Esophagus muscularis mucosa (tissue), 4 donors: ENCODE results near the gene ASTN2. TPM values are rescaled to one million over a fixed set of nuclear protein-coding genes. Genes with fewer than 3 reads are reported as not detected.

Experiments used
- DNase-seq: peaks from one replicate; pipeline ENCODE4 v3.0.0-alpha.2; 2017; ENCODE audit errors: extremely low spot score
- H3K27ac ChIP-seq, 4 donors: fragments of 200-600 bp; sonication (generic); replicated peaks in 1 of 4; 1 replicate in 3 of 4; 2 replicates in 1 of 4; pipeline ENCODE4 v1.5.1; 2016 to 2019; ENCODE audit warnings: mild to moderate bottlenecking in 1 of 4
- H3K27me3 ChIP-seq, 4 donors: fragments of 200-600 bp; sonication (generic); one replicate each; pipeline versions ENCODE4 v1.5.1 to v1.6.0; 2016 to 2019
- H3K36me3 ChIP-seq, 4 donors: fragments of 200-600 bp; sonication (generic); one replicate each; pipeline ENCODE4 v1.5.1; 2016 to 2019
- H3K4me1 ChIP-seq, 4 donors: fragments of 200-600 bp; sonication (generic); one replicate each; pipeline ENCODE4 v1.5.1; 2016 to 2019
- H3K4me3 ChIP-seq, 4 donors: fragments of 200-600 bp; sonication (generic); 1 replicate in 2 of 4; 2 replicates in 2 of 4; pipeline ENCODE4 v1.5.1; 2016 to 2019; ENCODE audit warnings: mild to moderate bottlenecking in 4 of 4, moderate library complexity in 1 of 4
- H3K9me3 ChIP-seq, 4 donors: fragments of 200-600 bp; sonication (generic); 1 replicate in 3 of 4; 2 replicates in 1 of 4; pipeline ENCODE4 v1.5.1; 2016 to 2019
- EP300 ChIP-seq: sonication (generic); formaldehyde crosslinking; IDR thresholded peaks from one replicate; pipeline ENCODE4 v1.6.1; 2017; ENCODE audit warnings: antibody characterized with exemption
- POLR2A ChIP-seq: fragments of 450-650 bp; IDR thresholded peaks from one replicate; pipeline ENCODE4 v1.6.1; 2017; ENCODE audit warnings: antibody characterized with exemption, moderate library complexity, mild to moderate bottlenecking, low read depth
- POLR2AphosphoS5 ChIP-seq, 2 donors: sonication (generic); formaldehyde crosslinking; IDR thresholded peaks; one replicate each; pipeline ENCODE4 v1.6.1; 2017; ENCODE audit warnings: antibody characterized with exemption in 2 of 2
- WGBS: methylation state at CpG from one replicate; pipeline ENCODE4 v1.1.5; 2018; 5-methylcytosine and 5-hydroxymethylcytosine counted together
- intact Hi-C: fragments of 100-400 bp; cut with DNase I; formaldehyde crosslinking; loops from one replicate; pipeline ENCODE4 v1.15.1; 2023
- total RNA-seq, 4 donors: library from RNA; depleted of rRNA; stranded (reverse); fragments of >200 nt; gene quantifications; one replicate each; pipeline versions ENCODE4 v1.1.0 to v1.2.1, GENCODE V29; 2016
- TF ChIP-seq, protein P1 (sequence below), 3 experiments: fragments of 200-600 bp in 2 of 3; fragments of 450-650 bp in 1 of 3; sonication (generic) in 2 of 3; IDR thresholded peaks; one replicate each; pipeline ENCODE4 v1.5.1; 2017 to 2019; ENCODE audit warnings: antibody characterized with exemption in 3 of 3, mild to moderate bottlenecking in 2 of 3, moderate library complexity in 1 of 3

The ASTN2 gene, protein sequence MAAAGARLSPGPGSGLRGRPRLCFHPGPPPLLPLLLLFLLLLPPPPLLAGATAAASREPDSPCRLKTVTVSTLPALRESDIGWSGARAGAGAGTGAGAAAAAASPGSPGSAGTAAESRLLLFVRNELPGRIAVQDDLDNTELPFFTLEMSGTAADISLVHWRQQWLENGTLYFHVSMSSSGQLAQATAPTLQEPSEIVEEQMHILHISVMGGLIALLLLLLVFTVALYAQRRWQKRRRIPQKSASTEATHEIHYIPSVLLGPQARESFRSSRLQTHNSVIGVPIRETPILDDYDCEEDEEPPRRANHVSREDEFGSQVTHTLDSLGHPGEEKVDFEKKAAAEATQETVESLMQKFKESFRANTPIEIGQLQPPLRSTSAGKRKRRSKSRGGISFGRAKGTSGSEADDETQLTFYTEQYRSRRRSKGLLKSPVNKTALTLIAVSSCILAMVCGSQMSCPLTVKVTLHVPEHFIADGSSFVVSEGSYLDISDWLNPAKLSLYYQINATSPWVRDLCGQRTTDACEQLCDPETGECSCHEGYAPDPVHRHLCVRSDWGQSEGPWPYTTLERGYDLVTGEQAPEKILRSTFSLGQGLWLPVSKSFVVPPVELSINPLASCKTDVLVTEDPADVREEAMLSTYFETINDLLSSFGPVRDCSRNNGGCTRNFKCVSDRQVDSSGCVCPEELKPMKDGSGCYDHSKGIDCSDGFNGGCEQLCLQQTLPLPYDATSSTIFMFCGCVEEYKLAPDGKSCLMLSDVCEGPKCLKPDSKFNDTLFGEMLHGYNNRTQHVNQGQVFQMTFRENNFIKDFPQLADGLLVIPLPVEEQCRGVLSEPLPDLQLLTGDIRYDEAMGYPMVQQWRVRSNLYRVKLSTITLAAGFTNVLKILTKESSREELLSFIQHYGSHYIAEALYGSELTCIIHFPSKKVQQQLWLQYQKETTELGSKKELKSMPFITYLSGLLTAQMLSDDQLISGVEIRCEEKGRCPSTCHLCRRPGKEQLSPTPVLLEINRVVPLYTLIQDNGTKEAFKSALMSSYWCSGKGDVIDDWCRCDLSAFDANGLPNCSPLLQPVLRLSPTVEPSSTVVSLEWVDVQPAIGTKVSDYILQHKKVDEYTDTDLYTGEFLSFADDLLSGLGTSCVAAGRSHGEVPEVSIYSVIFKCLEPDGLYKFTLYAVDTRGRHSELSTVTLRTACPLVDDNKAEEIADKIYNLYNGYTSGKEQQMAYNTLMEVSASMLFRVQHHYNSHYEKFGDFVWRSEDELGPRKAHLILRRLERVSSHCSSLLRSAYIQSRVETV (N-terminal part only)
- total RNA-seq, result 1 to 10 TPM; 4.2 to 6.9 (median 5.5) TPM

DNA sequence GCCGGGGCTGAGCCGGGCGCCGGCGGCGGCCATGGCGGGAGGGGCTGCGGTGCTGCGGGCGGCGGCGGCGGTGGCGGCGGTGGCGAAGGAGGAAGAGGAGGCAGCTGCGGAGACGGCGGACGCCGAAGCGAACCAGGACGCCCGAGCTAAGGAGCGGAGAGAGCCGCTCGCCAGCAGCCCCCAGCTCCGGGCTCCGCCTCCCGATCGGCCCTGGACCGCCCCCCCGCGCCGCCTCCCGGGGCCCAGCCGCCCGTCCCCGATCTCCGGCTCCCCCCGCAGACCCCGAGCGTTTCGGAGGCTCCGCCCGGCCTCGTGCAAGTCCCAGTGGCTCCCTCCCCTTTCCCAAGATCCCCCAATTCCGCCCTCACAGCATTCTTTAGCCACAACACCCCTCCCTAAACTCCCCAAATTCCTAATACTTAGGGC, at the start of gene ASTN2:
ASTN2 (minus strand) TSS at position 152 of the 426 bp plus-strand sequence; CDS start at position 33, 119 bp downstream.
- H3K36me3 ChIP-seq, result no peaks in the 10 kb centered on the region
- peak within 1 kb of the TSS; percentile 52 to 64 (median 56) for H3K4me3 ChIP-seq
- H3K4me1 ChIP-seq, result peaks cover 17 to 31% (median 31%) of the 10 kb centered on the region in 4 donors
- DNase-seq, result no peak
- no peak for TF ChIP-seq POLR2AphosphoS5 (IDR thresholded peaks at IDR 0.05)
- peak within 1 kb of the TSS in 1 of 4 donors; percentile 23 for H3K27ac ChIP-seq
- H3K27me3 ChIP-seq, result peaks cover 0 to 79% (median 30%) of the 10 kb centered on the region in 4 donors
- WGBS, result 1% methylated on average over 8 of the region's 48 CpGs
- no peaks in the 10 kb centered on the region for H3K9me3 ChIP-seq
- intact Hi-C loops, result no loop called here

DNA sequence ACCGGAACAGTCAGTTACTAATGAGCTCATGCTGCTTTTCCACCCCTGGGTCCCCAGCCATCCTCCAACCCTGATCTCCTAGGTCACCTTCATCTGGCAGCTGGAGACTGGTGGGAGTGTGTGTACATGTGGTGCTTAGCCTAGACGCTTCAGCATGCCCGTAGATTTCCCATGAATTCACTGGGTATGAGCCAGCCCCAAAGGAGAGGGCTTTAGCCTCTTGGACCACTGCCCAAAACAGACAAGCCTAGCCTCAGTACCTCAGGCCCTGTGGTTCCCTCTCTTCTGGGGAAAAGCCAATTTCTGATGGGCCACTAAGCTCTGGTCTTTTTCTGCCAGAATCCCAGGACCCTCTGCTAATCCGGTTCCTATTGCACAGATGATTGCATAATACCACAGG, 48.0 kb upstream of the ASTN2 start:
- H3K9me3 ChIP-seq, result no peaks in the 10 kb centered on the region
- no peaks in the 10 kb centered on the region for H3K36me3 ChIP-seq
- intact Hi-C loops, result no loop called here
- TF ChIP-seq, protein P1, sequence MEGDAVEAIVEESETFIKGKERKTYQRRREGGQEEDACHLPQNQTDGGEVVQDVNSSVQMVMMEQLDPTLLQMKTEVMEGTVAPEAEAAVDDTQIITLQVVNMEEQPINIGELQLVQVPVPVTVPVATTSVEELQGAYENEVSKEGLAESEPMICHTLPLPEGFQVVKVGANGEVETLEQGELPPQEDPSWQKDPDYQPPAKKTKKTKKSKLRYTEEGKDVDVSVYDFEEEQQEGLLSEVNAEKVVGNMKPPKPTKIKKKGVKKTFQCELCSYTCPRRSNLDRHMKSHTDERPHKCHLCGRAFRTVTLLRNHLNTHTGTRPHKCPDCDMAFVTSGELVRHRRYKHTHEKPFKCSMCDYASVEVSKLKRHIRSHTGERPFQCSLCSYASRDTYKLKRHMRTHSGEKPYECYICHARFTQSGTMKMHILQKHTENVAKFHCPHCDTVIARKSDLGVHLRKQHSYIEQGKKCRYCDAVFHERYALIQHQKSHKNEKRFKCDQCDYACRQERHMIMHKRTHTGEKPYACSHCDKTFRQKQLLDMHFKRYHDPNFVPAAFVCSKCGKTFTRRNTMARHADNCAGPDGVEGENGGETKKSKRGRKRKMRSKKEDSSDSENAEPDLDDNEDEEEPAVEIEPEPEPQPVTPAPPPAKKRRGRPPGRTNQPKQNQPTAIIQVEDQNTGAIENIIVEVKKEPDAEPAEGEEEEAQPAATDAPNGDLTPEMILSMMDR (IDR thresholded peaks at IDR 0.05), result no peak
- TF ChIP-seq POLR2AphosphoS5 (IDR thresholded peaks at IDR 0.05) (no peak), POLR2A (no peak), EP300 (no peak)
- no peak overlapping the region for H3K4me3 ChIP-seq
- no peak for DNase-seq
- H3K27ac ChIP-seq, result no peak overlapping the region
- H3K27me3 ChIP-seq, result peaks cover 0 to 23% (median 0%) of the 10 kb centered on the region in 4 donors
- 64% methylated on average over 4 of the region's 4 CpGs for WGBS
- no peaks in the 10 kb centered on the region for H3K4me1 ChIP-seq

DNA sequence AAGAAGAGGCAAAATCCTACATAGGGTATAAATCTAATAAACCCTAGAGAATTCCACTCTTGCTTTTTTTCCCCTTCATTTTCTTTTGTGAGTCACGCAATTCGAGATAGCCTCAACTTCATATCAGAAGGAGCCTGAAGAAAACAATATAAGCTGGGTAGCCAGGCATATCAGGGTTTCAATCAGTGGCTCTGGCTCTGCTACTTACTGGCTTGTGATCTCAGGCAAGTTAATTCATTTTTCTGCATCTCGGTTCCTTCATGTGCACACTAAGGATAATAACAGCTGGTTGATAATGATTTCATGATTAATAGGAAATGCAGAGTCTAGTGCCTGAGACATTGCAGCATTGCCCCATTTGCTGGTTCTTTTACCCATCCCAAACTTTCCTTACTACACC, 46.5 kb upstream of the ASTN2 start:
- no peaks in the 10 kb centered on the region for H3K9me3 ChIP-seq
- H3K36me3 ChIP-seq, result no peaks in the 10 kb centered on the region
- WGBS, result 78% methylated on average over 3 of the region's 3 CpGs
- DNase-seq, result no peak
- H3K4me1 ChIP-seq, result no peaks in the 10 kb centered on the region
- peaks cover 0 to 23% (median 0%) of the 10 kb centered on the region in 4 donors for H3K27me3 ChIP-seq
- intact Hi-C loops, result no loop called here
- no peak overlapping the region for H3K4me3 ChIP-seq
- no peak for TF ChIP-seq POLR2AphosphoS5 (IDR thresholded peaks at IDR 0.05)
- H3K27ac ChIP-seq, result no peak overlapping the region

DNA sequence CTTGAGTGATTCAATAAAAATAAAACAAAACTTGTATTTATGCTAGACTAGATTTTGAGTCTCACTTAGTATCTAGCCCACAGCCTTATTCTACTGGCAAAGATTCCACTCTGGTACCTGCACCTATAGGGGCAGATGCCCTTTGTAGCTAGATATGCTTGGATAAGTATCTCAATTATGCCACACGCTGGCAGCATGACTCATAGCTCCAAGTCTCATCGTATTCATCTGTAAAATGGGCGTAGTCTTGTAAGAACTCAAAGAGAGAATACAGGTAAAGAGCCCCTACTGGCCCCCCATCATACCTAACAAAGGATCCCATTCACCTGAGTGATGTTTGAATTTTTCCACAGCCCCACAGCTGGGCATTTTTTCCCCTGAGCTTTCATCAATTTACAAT, 45.9 kb upstream of the ASTN2 start:
- no peak for TF ChIP-seq EP300
- TF ChIP-seq POLR2A, result no peak
- TF ChIP-seq, protein P1 (IDR thresholded peaks at IDR 0.05), result no peak
- no peak for TF ChIP-seq POLR2AphosphoS5 (IDR thresholded peaks at IDR 0.05)
- Histone ChIP-seq H3K36me3 (no peaks in the 10 kb centered on the region), H3K27ac (no peak overlapping the region), H3K4me3 (no peak overlapping the region), H3K27me3 (peaks cover 0 to 23% (median 0%) of the 10 kb centered on the region in 4 donors), H3K4me1 (no peaks in the 10 kb centered on the region), H3K9me3 (no peaks in the 10 kb centered on the region)
- intact Hi-C loops, result no loop called here
- DNase-seq, result no peak
- 86% methylated on average over 3 of the region's 3 CpGs for WGBS

DNA sequence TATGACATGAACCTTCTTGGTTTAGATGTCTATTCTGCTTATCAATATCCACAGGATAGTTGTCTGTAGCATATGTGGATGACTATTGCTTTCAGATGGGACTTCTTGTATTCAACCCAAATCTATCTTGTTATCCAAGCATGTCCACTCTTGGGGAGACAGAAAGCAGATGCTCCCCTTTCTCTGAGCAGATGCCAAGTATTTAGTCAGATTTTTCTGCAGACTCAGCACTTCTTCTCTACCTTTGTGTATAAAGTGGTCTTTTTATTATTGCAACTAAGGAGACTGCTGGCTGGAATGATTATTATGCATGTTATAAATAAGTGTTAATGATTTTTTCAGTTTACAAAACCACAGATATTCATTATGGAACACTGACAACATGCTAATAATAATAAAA, 45.1 kb upstream of the ASTN2 start:
- Histone ChIP-seq H3K27ac (no peak overlapping the region), H3K4me3 (no peak overlapping the region), H3K36me3 (no peaks in the 10 kb centered on the region), H3K4me1 (no peaks in the 10 kb centered on the region), H3K9me3 (no peaks in the 10 kb centered on the region), H3K27me3 (peaks cover 0 to 21% (median 0%) of the 10 kb centered on the region in 4 donors)
- TF ChIP-seq, protein P1 (IDR thresholded peaks at IDR 0.05), result no peak
- TF ChIP-seq POLR2AphosphoS5 (IDR thresholded peaks at IDR 0.05) (no peak), POLR2A (no peak), EP300 (no peak)
- intact Hi-C loops, result no loop called here
- DNase-seq, result no peak
